Calu3 (cell line): ENCODE results near the gene ALCAM. TPM values are rescaled to one million over a fixed set of nuclear protein-coding genes. Genes with fewer than 3 reads are reported as not detected.

Experiments used
- BruUV-seq: library from RNA; stranded (reverse); fragments of 400-500 nt; replicated peaks from 2 replicates; lab custom pipeline; 2021; lab: Mats Ljungman, UMichigan
- CTCF ChIA-PET: fragments of 300-600 bp; sonication (Branson Sonifier 250); formaldehyde crosslinking; loops from one replicate; lab custom pipeline; 2022; ENCODE audit warnings: antibody characterized with exemption; lab: Charles Lee
- DNase-seq: peaks from one replicate; pipeline ENCODE4 v3.0.0; 2022
- H3K27ac Mint-ChIP-seq: one replicate; pipeline ENCODE4 v1.8.0; 2022; ENCODE audit warnings: mixed read lengths; ENCODE audit not compliant: unreplicated experiment
- H3K27me3 Mint-ChIP-seq: one replicate; pipeline ENCODE4 v1.8.0; 2022; ENCODE audit warnings: mixed read lengths; ENCODE audit not compliant: unreplicated experiment
- H3K36me3 Mint-ChIP-seq: one replicate; pipeline ENCODE4 v1.8.0; 2022; ENCODE audit warnings: mild to moderate bottlenecking, moderate library complexity, mixed read lengths; ENCODE audit not compliant: insufficient read depth, unreplicated experiment
- H3K4me1 Mint-ChIP-seq: one replicate; pipeline ENCODE4 v1.8.0; 2022; ENCODE audit warnings: mild to moderate bottlenecking, low read depth, mixed read lengths; ENCODE audit not compliant: unreplicated experiment
- H3K4me3 Mint-ChIP-seq: one replicate; pipeline ENCODE4 v1.8.0; 2022; ENCODE audit warnings: mild to moderate bottlenecking, low read depth, moderate library complexity, mixed read lengths; ENCODE audit not compliant: unreplicated experiment
- H3K9me3 Mint-ChIP-seq: one replicate; pipeline ENCODE4 v1.8.0; 2022; ENCODE audit warnings: low read depth, mixed read lengths; ENCODE audit not compliant: unreplicated experiment
- CTCF ChIP-seq: fragments of 200-600 bp; IDR thresholded peaks from one replicate; pipeline ENCODE4 v1.8.0; 2022; ENCODE audit warnings: antibody characterized with exemption; ENCODE audit not compliant: unreplicated experiment
- intact Hi-C: fragments of 100-400 bp; cut with micrococcal nuclease; formaldehyde crosslinking; loops from one replicate; pipeline ENCODE4 v1.10.0; 2022; ENCODE audit not compliant: unreplicated experiment
- total RNA-seq: library from RNA; stranded (reverse); gene quantifications from 2 replicates; pipeline ENCODE4 v1.2.3, GENCODE V29; 2022

The ALCAM gene
- total RNA-seq, 1 experiment from 2014 or later, result 166 TPM

GRCh38 chr3:105545051-105545450 lies 178.3 kb downstream of the ALCAM start:
- H3K27me3 Mint-ChIP-seq, result no peaks in the 10 kb centered on the region
- H3K27ac Mint-ChIP-seq, result no peak overlapping the region
- H3K4me1 Mint-ChIP-seq, result no peaks in the 10 kb centered on the region
- intact Hi-C loops, result no loop called here
- CTCF ChIA-PET, result no interaction called here
- no peak for TF ChIP-seq CTCF
- no peak for DNase-seq
- no TSS peak for BruUV-seq
- peaks cover 15% of the 10 kb centered on the region for H3K36me3 Mint-ChIP-seq
- no peaks in the 10 kb centered on the region for H3K9me3 Mint-ChIP-seq
- no peak overlapping the region for H3K4me3 Mint-ChIP-seq

- no peak for DNase-seq
- Mint-ChIP-seq H3K27ac (no peak overlapping the region), H3K4me3 (no peak overlapping the region), H3K4me1 (no peaks in the 10 kb centered on the region), H3K36me3 (peaks cover 20% of the 10 kb centered on the region), H3K27me3 (no peaks in the 10 kb centered on the region), H3K9me3 (no peaks in the 10 kb centered on the region)
- intact Hi-C loops, result no loop called here
- BruUV-seq, result no TSS peak
- CTCF ChIA-PET, result no interaction called here
- TF ChIP-seq CTCF, result no peak
Measured at GRCh38 chr3:105553851-105554250, 187.1 kb downstream of the ALCAM start.

GRCh38 chr3:105555206-105555605 lies 188.5 kb downstream of the ALCAM start:
- Mint-ChIP-seq H3K9me3 (no peaks in the 10 kb centered on the region), H3K4me1 (no peaks in the 10 kb centered on the region), H3K27me3 (no peaks in the 10 kb centered on the region), H3K36me3 (peaks cover 20% of the 10 kb centered on the region), H3K4me3 (no peak overlapping the region), H3K27ac (no peak overlapping the region)
- DNase-seq, result no peak
- CTCF ChIA-PET, result no interaction called here
- intact Hi-C loops, result no loop called here
- no TSS peak for BruUV-seq
- no peak for TF ChIP-seq CTCF

GRCh38 chr3:105559856-105560255 lies 193.1 kb downstream of the ALCAM start:
- Mint-ChIP-seq H3K27me3 (no peaks in the 10 kb centered on the region), H3K27ac (no peak overlapping the region), H3K36me3 (peaks cover 27% of the 10 kb centered on the region), H3K9me3 (no peaks in the 10 kb centered on the region), H3K4me3 (no peak overlapping the region), H3K4me1 (no peaks in the 10 kb centered on the region)
- CTCF ChIA-PET, result no interaction called here
- no TSS peak for BruUV-seq
- intact Hi-C loops, result no loop called here
- no peak for DNase-seq
- no peak for TF ChIP-seq CTCF
